ENCODE data around the gene MTSS2. TPM values are rescaled to one million over a fixed set of nuclear protein-coding genes. Genes with fewer than 3 reads are reported as not detected.

The MTSS2 gene
- total RNA-seq, 2 donors from 2014 or later: 0.11 to 0.67 TPM

DNA sequence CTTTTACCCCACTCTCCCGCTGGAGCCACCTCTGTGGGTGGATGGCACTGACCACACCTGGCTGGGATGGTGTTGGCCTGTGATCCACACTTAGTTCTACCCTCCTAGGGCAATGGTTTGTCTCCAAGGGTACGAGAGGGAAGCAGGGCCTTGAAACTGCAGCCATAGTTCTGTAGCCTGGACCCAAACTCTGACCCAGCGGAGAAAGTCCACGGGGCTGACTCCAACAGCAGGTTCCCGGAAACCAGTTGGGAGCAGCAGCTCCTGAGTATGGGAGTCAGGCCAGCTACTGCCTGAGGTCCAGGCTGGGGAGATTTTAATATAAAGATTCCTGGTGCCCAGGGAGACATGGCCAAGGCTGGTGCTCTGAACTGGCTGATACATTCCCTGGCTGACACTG lies 23.6 kb upstream of the MTSS2 start:
- Mint-ChIP-seq H3K9me3 (no peaks in the 10 kb centered on the region), H3K27me3 (no peaks in the 10 kb centered on the region), H3K4me1 (no peaks in the 10 kb centered on the region), H3K36me3 (ENCODE audit: low read depth) (no peaks in the 10 kb centered on the region), H3K4me3 (no peak overlapping the region), H3K27ac (no peak overlapping the region)
- no peak for ATAC-seq (replicated peaks)

DNA sequence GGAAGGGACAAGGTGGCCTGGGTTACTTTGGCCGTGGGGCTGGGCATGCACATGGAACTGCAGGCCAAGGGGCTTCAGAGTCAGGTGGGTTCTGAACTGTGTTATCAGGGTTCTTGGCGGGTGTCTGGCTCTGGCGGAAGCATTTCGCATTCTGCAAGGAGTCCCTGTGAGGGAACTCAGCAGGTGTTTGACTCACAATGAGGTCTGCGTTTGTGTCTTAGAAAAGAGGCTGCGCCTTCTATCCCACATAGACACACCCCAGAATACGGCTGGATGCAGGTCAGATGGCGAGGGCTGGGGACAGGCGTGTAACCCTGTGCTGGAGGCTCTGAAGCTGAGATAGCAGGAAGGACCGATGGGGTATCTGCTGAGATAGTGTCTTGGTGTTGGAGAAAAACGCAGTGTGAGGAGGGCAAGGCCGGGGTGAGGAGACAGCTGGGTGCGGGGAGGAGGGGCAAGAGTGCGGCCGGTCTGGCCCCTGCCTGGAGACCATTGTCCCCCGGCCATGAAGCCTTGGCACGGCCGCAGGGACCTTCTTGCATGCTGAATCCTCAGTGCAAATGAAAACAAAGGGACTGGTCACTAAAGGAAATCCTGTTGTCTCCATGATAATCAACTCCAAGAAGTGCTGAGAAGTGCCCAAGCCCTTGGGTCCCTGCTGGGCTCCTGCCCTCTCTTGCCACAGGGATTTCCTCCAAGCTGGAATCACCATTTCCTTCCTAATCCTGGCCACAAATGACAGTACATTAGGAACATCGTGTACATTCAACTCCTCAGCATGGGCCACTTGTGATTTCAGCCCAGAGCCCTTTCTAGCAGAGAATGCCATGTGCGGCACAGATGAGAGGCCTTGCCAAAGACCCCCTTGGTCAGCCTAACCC lies 22.8 kb upstream of the MTSS2 start:
- Mint-ChIP-seq H3K9me3 (no peaks in the 10 kb centered on the region), H3K27ac (no peak overlapping the region), H3K4me3 (no peak overlapping the region), H3K4me1 (no peaks in the 10 kb centered on the region), H3K36me3 (ENCODE audit: low read depth) (no peaks in the 10 kb centered on the region), H3K27me3 (no peaks in the 10 kb centered on the region)
- ATAC-seq (replicated peaks): no peak

- H3K27ac Mint-ChIP-seq: peak overlapping the region; percentile 68
- H3K36me3 Mint-ChIP-seq (ENCODE audit: low read depth): no peaks in the 10 kb centered on the region
- no peaks in the 10 kb centered on the region for H3K4me1 Mint-ChIP-seq
- no peaks in the 10 kb centered on the region for H3K27me3 Mint-ChIP-seq
- H3K4me3 Mint-ChIP-seq: no peak overlapping the region
- no peak for ATAC-seq (replicated peaks)
- H3K9me3 Mint-ChIP-seq: no peaks in the 10 kb centered on the region
Measured at GRCh38 chr16:70706948-70707465, 21.2 kb upstream of the MTSS2 start.

DNA sequence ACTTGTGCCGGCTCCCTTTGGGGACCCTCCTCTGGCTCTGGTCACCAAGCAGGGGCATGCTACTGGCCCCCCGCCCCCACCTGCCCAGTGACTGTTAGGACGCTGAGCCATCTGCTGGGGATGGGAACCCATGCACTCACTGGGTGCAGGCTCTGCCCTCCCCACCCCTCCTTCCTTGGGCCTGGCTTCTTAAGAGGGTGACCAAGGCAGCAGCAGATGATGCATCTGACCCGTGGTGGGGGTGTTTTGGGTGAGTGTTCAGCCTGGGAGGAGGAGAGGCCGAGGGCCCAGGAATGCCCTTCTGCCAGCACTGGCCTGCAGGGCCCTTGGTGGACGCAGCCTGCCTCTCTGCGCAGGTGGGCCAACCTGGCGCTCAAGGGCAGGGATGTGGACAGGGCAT lies 19.2 kb upstream of the MTSS2 start:
- H3K9me3 Mint-ChIP-seq: no peaks in the 10 kb centered on the region
- H3K36me3 Mint-ChIP-seq (ENCODE audit: low read depth): no peaks in the 10 kb centered on the region
- ATAC-seq (replicated peaks): no peak
- no peaks in the 10 kb centered on the region for H3K27me3 Mint-ChIP-seq
- H3K27ac Mint-ChIP-seq: peak overlapping the region; percentile 15
- no peaks in the 10 kb centered on the region for H3K4me1 Mint-ChIP-seq
- H3K4me3 Mint-ChIP-seq: no peak overlapping the region

GRCh38 chr16:70704586-70704985 lies 18.7 kb upstream of the MTSS2 start:
- Mint-ChIP-seq H3K4me3 (no peak overlapping the region), H3K27ac (no peak overlapping the region), H3K4me1 (no peaks in the 10 kb centered on the region), H3K36me3 (ENCODE audit: low read depth) (no peaks in the 10 kb centered on the region), H3K27me3 (no peaks in the 10 kb centered on the region), H3K9me3 (no peaks in the 10 kb centered on the region)
- no peak for ATAC-seq (replicated peaks)

DNA sequence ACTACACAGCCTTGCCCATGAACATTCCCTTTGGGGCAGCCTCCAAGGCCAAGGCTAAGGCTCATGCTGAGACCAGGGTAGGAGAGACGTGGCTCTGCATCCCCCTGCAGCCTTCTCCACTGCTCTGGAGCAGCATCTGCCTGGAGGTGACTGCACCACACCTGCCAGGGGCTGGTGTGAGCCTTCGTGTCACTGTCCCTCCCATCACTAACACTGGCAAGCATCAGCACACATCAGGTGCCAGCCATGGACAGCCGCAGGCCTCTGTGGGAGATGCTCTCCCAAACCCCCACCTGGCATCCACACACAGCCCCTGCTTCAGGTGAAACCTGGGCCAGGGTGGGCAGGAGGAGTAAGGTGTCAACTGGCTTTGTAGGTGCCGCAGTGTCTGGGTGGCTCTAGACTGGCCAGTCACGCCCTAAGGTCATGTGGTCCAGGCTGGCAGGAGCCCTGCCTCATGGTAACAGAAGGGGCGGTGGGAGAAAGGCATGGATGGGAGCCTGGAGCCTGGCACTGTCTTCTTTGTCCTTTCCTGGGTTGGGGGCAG lies 18.1 kb upstream of the MTSS2 start:
- H3K36me3 Mint-ChIP-seq (ENCODE audit: low read depth): peaks cover 6% of the 10 kb centered on the region
- no peaks in the 10 kb centered on the region for H3K4me1 Mint-ChIP-seq
- no peak for ATAC-seq (replicated peaks)
- no peak overlapping the region for H3K27ac Mint-ChIP-seq
- no peak overlapping the region for H3K4me3 Mint-ChIP-seq
- H3K27me3 Mint-ChIP-seq: no peaks in the 10 kb centered on the region
- no peaks in the 10 kb centered on the region for H3K9me3 Mint-ChIP-seq

DNA sequence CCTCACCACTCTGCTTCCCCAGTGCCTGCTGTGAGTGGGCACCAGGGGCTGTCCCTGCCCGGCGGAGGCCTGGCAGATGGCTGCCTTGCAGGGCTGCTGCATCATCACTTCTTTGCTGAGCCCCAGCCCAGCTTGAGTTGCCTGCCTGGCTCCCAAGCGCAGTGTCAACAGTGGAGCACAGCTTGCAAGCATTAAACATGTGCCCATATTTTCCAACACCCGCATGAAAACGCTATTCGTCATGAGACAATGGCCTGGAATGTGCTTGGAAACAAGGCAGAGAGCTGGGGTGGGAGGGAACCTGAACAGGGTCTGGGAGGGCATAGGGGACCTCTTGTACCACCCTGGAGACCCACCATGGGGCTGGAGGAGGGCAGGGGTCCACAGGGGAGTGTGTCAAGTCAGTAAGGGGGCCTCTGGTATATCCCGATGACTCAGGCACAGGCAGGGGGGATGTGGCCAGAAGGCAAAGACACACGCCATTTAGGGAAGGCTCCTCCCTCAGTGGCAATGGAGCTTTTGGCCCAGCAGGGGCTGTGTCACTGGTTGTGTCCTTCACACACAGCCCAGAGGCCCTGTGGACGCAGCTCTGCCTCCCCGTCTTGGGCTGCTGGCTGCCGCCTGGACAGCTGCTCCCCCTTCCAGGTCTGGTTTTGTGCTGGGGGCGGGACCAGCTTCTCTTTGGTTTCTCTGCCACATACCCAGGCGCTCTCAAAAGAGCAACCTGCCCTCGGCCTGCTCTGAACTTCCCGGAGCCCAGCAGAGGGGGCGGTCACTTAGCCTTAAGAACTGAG lies 17.4 kb upstream of the MTSS2 start:
- Mint-ChIP-seq H3K36me3 (ENCODE audit: low read depth) (peaks cover 6% of the 10 kb centered on the region), H3K27me3 (no peaks in the 10 kb centered on the region), H3K4me3 (no peak overlapping the region), H3K27ac (no peak overlapping the region), H3K4me1 (no peaks in the 10 kb centered on the region), H3K9me3 (no peaks in the 10 kb centered on the region)
- no peak for ATAC-seq (replicated peaks)

- Mint-ChIP-seq H3K4me1 (no peaks in the 10 kb centered on the region), H3K9me3 (no peaks in the 10 kb centered on the region), H3K27ac (peak overlapping the region; percentile 71), H3K4me3 (no peak overlapping the region), H3K27me3 (no peaks in the 10 kb centered on the region), H3K36me3 (ENCODE audit: low read depth) (peaks cover 6% of the 10 kb centered on the region)
- no peak for ATAC-seq (replicated peaks)
Measured at GRCh38 chr16:70702624-70703023, 16.8 kb upstream of the MTSS2 start.

GRCh38 chr16:70701998-70702397 lies 16.1 kb upstream of the MTSS2 start:
- no peak overlapping the region for H3K4me3 Mint-ChIP-seq
- no peaks in the 10 kb centered on the region for H3K27me3 Mint-ChIP-seq
- H3K9me3 Mint-ChIP-seq: no peaks in the 10 kb centered on the region
- peaks cover 6% of the 10 kb centered on the region for H3K36me3 Mint-ChIP-seq (ENCODE audit: low read depth)
- no peaks in the 10 kb centered on the region for H3K4me1 Mint-ChIP-seq
- H3K27ac Mint-ChIP-seq: peak overlapping the region; percentile 71
- ATAC-seq (replicated peaks): no peak

GRCh38 chr16:70701596-70701995 lies 15.7 kb upstream of the MTSS2 start:
- Mint-ChIP-seq H3K9me3 (no peaks in the 10 kb centered on the region), H3K4me3 (no peak overlapping the region), H3K27ac (peak overlapping the region; percentile 71), H3K4me1 (no peaks in the 10 kb centered on the region), H3K36me3 (ENCODE audit: low read depth) (peaks cover 6% of the 10 kb centered on the region), H3K27me3 (no peaks in the 10 kb centered on the region)
- ATAC-seq (replicated peaks): no peak

DNA sequence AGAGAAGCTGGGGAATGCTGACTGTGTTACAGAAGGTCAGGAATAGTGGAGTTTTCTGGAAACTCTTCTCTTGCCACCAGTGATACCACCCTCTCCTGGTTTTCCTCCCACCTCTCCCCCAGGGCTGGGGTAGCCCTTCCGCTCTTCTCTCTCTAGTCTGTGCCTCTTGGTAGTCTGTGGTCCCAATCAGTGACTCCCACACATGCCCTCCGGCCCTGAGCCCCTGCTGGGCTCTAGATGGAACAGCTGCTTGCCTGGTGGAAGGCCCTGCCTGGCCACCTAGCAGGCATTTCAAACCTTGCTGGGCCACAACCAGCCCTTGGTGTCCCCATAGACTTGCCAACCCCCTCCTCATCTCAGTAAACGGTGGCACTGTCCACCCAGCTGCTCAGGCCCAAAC lies 15.2 kb upstream of the MTSS2 start:
- no peaks in the 10 kb centered on the region for H3K27me3 Mint-ChIP-seq
- no peak overlapping the region for H3K4me3 Mint-ChIP-seq
- no peaks in the 10 kb centered on the region for H3K4me1 Mint-ChIP-seq
- H3K9me3 Mint-ChIP-seq: no peaks in the 10 kb centered on the region
- H3K36me3 Mint-ChIP-seq (ENCODE audit: low read depth): peaks cover 6% of the 10 kb centered on the region
- ATAC-seq (replicated peaks): no peak
- H3K27ac Mint-ChIP-seq: peak overlapping the region; percentile 22

DNA sequence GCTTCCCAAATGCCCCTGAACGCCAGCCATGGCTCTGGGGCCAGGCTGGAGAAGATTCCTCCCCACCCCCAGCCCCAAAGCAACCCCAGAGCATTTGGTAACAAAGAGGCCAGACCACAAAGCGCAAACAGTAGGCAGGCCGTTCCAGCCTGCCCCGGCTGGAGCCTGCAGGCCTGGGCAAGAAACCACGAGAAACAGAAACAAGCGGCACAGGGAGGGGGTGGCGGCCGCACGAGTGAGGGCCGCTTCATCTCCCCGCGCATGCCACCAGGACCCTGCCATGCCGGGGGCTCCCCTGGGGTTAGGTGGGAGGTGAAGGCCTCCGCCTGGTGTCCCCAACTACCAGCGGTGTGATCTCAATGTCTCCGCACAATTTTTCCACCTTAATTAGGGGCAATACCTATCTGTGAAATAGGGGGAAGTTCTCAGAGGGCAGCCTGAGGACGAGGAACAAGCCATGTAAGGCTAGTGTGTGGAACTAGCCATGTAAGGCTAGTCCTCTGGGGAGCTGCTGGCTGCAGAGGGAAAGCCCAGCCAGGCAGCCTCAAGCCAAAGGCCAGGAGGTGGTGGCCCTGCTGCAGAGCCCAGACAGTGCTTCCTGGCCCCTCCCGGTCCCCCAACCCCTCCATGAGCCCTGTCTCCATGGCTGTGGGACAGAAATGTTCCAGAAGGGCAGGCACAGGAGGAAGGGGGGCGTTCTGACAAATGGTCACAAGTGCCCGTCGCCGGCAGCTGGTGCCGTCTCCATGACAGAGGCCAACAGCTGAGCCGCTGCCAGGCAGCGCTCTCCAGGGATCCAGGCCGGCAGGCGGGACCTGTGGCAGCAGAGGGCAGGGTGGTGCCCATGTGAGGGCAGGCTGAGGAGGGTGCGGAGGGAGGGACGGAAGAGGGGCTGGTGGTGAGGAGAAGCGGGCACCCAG lies 14.5 kb upstream of the MTSS2 start:
- peaks cover 6% of the 10 kb centered on the region for H3K36me3 Mint-ChIP-seq (ENCODE audit: low read depth)
- H3K27ac Mint-ChIP-seq: no peak overlapping the region
- ATAC-seq (replicated peaks): no peak
- H3K4me3 Mint-ChIP-seq: no peak overlapping the region
- no peaks in the 10 kb centered on the region for H3K4me1 Mint-ChIP-seq
- no peaks in the 10 kb centered on the region for H3K27me3 Mint-ChIP-seq
- H3K9me3 Mint-ChIP-seq: no peaks in the 10 kb centered on the region

DNA sequence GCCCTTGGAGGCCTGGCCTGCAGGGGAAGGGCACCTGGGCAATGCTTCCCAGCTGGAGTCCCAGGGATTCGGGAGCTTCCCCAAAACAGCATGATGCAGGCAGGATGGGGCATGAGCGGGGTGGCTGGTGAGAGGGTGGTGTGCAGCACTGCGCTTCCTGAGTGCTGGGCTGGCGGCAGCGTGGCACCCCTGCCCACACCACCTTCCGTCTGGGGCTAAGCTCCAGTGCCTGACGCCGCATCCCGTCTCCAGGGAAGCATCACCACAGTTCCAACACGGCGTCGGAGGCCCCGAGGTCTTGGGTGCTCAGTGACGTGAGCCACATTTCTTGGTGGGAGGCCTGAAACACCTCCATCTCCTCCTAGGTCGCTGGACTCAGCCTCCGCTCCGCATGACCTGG lies 13.8 kb upstream of the MTSS2 start:
- no peak for ATAC-seq (replicated peaks)
- Mint-ChIP-seq H3K27ac (no peak overlapping the region), H3K36me3 (ENCODE audit: low read depth) (peaks cover 6% of the 10 kb centered on the region), H3K9me3 (no peaks in the 10 kb centered on the region), H3K4me1 (no peaks in the 10 kb centered on the region), H3K27me3 (no peaks in the 10 kb centered on the region), H3K4me3 (no peak overlapping the region)

- Mint-ChIP-seq H3K9me3 (no peaks in the 10 kb centered on the region), H3K4me1 (no peaks in the 10 kb centered on the region), H3K4me3 (no peak overlapping the region), H3K27ac (no peak overlapping the region), H3K27me3 (no peaks in the 10 kb centered on the region), H3K36me3 (ENCODE audit: low read depth) (peaks cover 6% of the 10 kb centered on the region)
- no peak for ATAC-seq (replicated peaks)
Measured at GRCh38 chr16:70698901-70699300, 13.0 kb upstream of the MTSS2 start.

All from activated T-helper 17 cell treated with anti-CD3 and anti-CD28 coated beads, Interleukin-2, amount 50 U/mL, for 72 hours (primary cell).